ENCODE results near the gene JPH4. TPM values are rescaled to one million over a fixed set of nuclear protein-coding genes. Genes with fewer than 3 reads are reported as not detected.

JPH4 gene
- total and polyA plus RNA-seq, 4 donors = 0.23 to 3.1 (median 1.0) TPM

- Histone ChIP-seq H3K4me3 (no peak overlapping the region), H3K36me3 (ENCODE audit: control insufficient read depth in 4 of 4, insufficient read depth in 4 of 4, low read length in 4 of 4) (no peaks in the 10 kb centered on the region), H3K27me3 (ENCODE audit: control insufficient read depth in 3 of 3, insufficient read depth in 3 of 3, low read length in 2 of 3) (no peaks in the 10 kb centered on the region), H3K9me3 (ENCODE audit: control insufficient read depth in 4 of 4, insufficient read depth in 3 of 4, low read length in 3 of 4) (no peaks in the 10 kb centered on the region), H3K27ac (ENCODE audit: low read depth in 1 of 2, low read length in 1 of 2) (no peak overlapping the region), H3K4me1 (ENCODE audit: control insufficient read depth in 5 of 5, insufficient read depth in 5 of 5, low read length in 5 of 5) (peaks cover 0 to 13% (median 0%) of the 10 kb centered on the region in 5 donors), H3K9ac (ENCODE audit: insufficient read depth in 1 of 2, low read length in 2 of 2) (no peak overlapping the region)
- 89 to 95% methylated on average over 2 of the region's 2 CpGs for WGBS, 2 donors
- DNase-seq (no peak), ATAC-seq (ENCODE audit: insufficient read depth, low FRiP score) (no peak)
- TF ChIP-seq CTCF (IDR thresholded peaks at IDR 0.05; ENCODE audit: control extremely low read depth, extremely low read depth) = no peak
These were observed 42.1 kb downstream of the JPH4 start for GRCh38 chr14:23536494-23536893.

- Histone ChIP-seq H3K27ac (ENCODE audit: low read depth in 1 of 2, low read length in 1 of 2) (no peak overlapping the region), H3K9me3 (ENCODE audit: control insufficient read depth in 4 of 4, insufficient read depth in 3 of 4, low read length in 3 of 4) (no peaks in the 10 kb centered on the region), H3K27me3 (ENCODE audit: control insufficient read depth in 3 of 3, insufficient read depth in 3 of 3, low read length in 2 of 3) (no peaks in the 10 kb centered on the region), H3K9ac (ENCODE audit: insufficient read depth in 1 of 2, low read length in 2 of 2) (no peak overlapping the region), H3K36me3 (ENCODE audit: control insufficient read depth in 4 of 4, insufficient read depth in 4 of 4, low read length in 4 of 4) (no peaks in the 10 kb centered on the region), H3K4me1 (ENCODE audit: control insufficient read depth in 5 of 5, insufficient read depth in 5 of 5, low read length in 5 of 5) (peaks cover 0 to 13% (median 0%) of the 10 kb centered on the region in 5 donors), H3K4me3 (no peak overlapping the region)
- ATAC-seq (ENCODE audit: insufficient read depth, low FRiP score) (no peak), DNase-seq (no peak)
- 86 to 89% methylated on average over 4 of the region's 4 CpGs for WGBS, 2 donors
- no peak for TF ChIP-seq CTCF (IDR thresholded peaks at IDR 0.05; ENCODE audit: control extremely low read depth, extremely low read depth)
These were observed 42.6 kb downstream of the JPH4 start for GRCh38 chr14:23535943-23536342.

GRCh38 chr14:23533652-23534435 is 44.7 kb downstream of the JPH4 start:
- no peak for TF ChIP-seq CTCF (IDR thresholded peaks at IDR 0.05; ENCODE audit: control extremely low read depth, extremely low read depth)
- WGBS, 2 donors = 91 to 95% methylated on average over 16 of the region's 16 CpGs
- no peaks in the 10 kb centered on the region for H3K27me3 ChIP-seq (ENCODE audit: control insufficient read depth in 3 of 3, insufficient read depth in 3 of 3, low read length in 2 of 3)
- H3K4me1 ChIP-seq (ENCODE audit: control insufficient read depth in 5 of 5, insufficient read depth in 5 of 5, low read length in 5 of 5) = peaks cover 0 to 9% (median 0%) of the 10 kb centered on the region in 5 donors
- H3K9ac ChIP-seq (ENCODE audit: insufficient read depth in 1 of 2, low read length in 2 of 2) = no peak overlapping the region
- DNase-seq = no peak
- H3K9me3 ChIP-seq (ENCODE audit: control insufficient read depth in 4 of 4, insufficient read depth in 3 of 4, low read length in 3 of 4) = no peaks in the 10 kb centered on the region
- H3K4me3 ChIP-seq = no peak overlapping the region
- ATAC-seq (ENCODE audit: insufficient read depth, low FRiP score) = no peak
- H3K27ac ChIP-seq (ENCODE audit: low read depth in 1 of 2, low read length in 1 of 2) = no peak overlapping the region
- H3K36me3 ChIP-seq (ENCODE audit: control insufficient read depth in 4 of 4, insufficient read depth in 4 of 4, low read length in 4 of 4) = no peaks in the 10 kb centered on the region
